CD14-positive monocyte (primary cell): Measurements from ENCODE around the gene VPS8. TPM values are rescaled to one million over a fixed set of nuclear protein-coding genes. Genes with fewer than 3 reads are reported as not detected.

ENCODE experiments used
- DNase-seq, 3 donors: peaks; one replicate each; pipeline ENCODE4 v3.0.0-alpha.2; 2011 to 2022
- H2AFZ ChIP-seq: 2 replicates; pipeline ENCODE4 v1.6.0; 2012; ENCODE audit warnings: mild to moderate bottlenecking, low read depth, low read length, inconsistent platforms; ENCODE audit not compliant: insufficient read depth, poor library complexity, severe bottlenecking
- H3K27ac ChIP-seq, 2 donors: 1 replicate in 1 of 2; 2 replicates in 1 of 2; pipeline ENCODE4 v1.5.1; 2012 to 2013; ENCODE audit warnings: low read length in 2 of 2, control low read depth in 1 of 2, inconsistent platforms in 1 of 2, low read depth in 1 of 2, mild to moderate bottlenecking in 1 of 2
- H3K27me3 ChIP-seq, 2 donors: one replicate each; pipeline versions ENCODE4 v1.6.0 to v1.6.1; 2011 to 2013; ENCODE audit warnings: low read length in 2 of 2; ENCODE audit not compliant: control insufficient read depth in 2 of 2, insufficient read depth in 2 of 2
- H3K36me3 ChIP-seq, 2 donors: replicated peaks in 1 of 2; 1 replicate in 1 of 2; 2 replicates in 1 of 2; pipeline versions ENCODE4 v1.5.1 to v1.6.1; 2012 to 2013; ENCODE audit warnings: low read length in 2 of 2, control low read depth in 1 of 2, inconsistent platforms in 1 of 2, mild to moderate bottlenecking in 1 of 2; ENCODE audit not compliant: insufficient read depth in 2 of 2, control insufficient read depth in 1 of 2
- H3K4me1 ChIP-seq, 2 donors: 1 replicate in 1 of 2; 2 replicates in 1 of 2; pipeline versions ENCODE4 v1.5.1 to v1.6.1; 2012 to 2013; ENCODE audit warnings: low read length in 2 of 2, control low read depth in 1 of 2, inconsistent platforms in 1 of 2, mild to moderate bottlenecking in 1 of 2, moderate library complexity in 1 of 2; ENCODE audit not compliant: insufficient read depth in 2 of 2, control insufficient read depth in 1 of 2
- H3K4me2 ChIP-seq: replicated peaks from 2 replicates; pipeline ENCODE3; 2012; ENCODE audit warnings: low read length, moderate library complexity, mild to moderate bottlenecking; ENCODE audit not compliant: poor library complexity, severe bottlenecking; ENCODE audit errors: extremely low read depth
- H3K4me3 ChIP-seq, 3 experiments: fragments of 200-600 bp in 1 of 3; sonication (generic) in 1 of 3; replicated peaks in 1 of 3; 1 replicate in 2 of 3; 2 replicates in 1 of 3; pipeline ENCODE4 v1.5.1; 2011 to 2013; ENCODE audit warnings: low read length in 3 of 3, mild to moderate bottlenecking in 3 of 3, control low read depth in 2 of 3, low read depth in 2 of 3, inconsistent platforms in 1 of 3, moderate library complexity in 1 of 3
- H3K79me2 ChIP-seq: 2 replicates; pipeline ENCODE4 v1.6.0; 2012; ENCODE audit warnings: mild to moderate bottlenecking, control low read depth, inconsistent platforms, low read length, moderate library complexity; ENCODE audit not compliant: insufficient read depth
- H3K9ac ChIP-seq: 2 replicates; pipeline ENCODE4 v1.6.0; 2017; ENCODE audit warnings: low read length, mild to moderate bottlenecking; ENCODE audit not compliant: insufficient read depth, poor library complexity, severe bottlenecking
- H3K9me3 ChIP-seq, 2 donors: replicated peaks in 1 of 2; 1 replicate in 1 of 2; 2 replicates in 1 of 2; pipeline versions ENCODE4 v1.5.1 to v1.6.1; 2012 to 2013; ENCODE audit warnings: low read length in 2 of 2, control low read depth in 1 of 2; ENCODE audit not compliant: control insufficient read depth in 1 of 2, insufficient read depth in 1 of 2
- H4K20me1 ChIP-seq: 2 replicates; pipeline ENCODE4 v1.6.0; 2012; ENCODE audit warnings: mild to moderate bottlenecking, low read length, control low read depth, moderate library complexity; ENCODE audit not compliant: insufficient read depth
- H3K27ac Mint-ChIP-seq, 7 donors: one replicate each; pipeline ENCODE4 v1.8.0; 2020; ENCODE audit warnings: mild to moderate bottlenecking in 7 of 7, mixed read lengths in 7 of 7, moderate library complexity in 6 of 7, inconsistent platforms in 2 of 7
- H3K27me3 Mint-ChIP-seq, 3 donors: one replicate each; pipeline ENCODE4 v1.8.0; 2021 to 2022; ENCODE audit warnings: low read depth in 3 of 3, mild to moderate bottlenecking in 3 of 3, mixed read lengths in 3 of 3, moderate library complexity in 3 of 3, inconsistent platforms in 1 of 3
- H3K36me3 Mint-ChIP-seq, 2 donors: one replicate each; pipeline ENCODE4 v1.8.0; 2020; ENCODE audit warnings: mixed read lengths in 2 of 2, inconsistent platforms in 1 of 2, mild to moderate bottlenecking in 1 of 2
- H3K4me1 Mint-ChIP-seq: one replicate; pipeline ENCODE4 v1.8.0; 2020; ENCODE audit warnings: mild to moderate bottlenecking, mixed read lengths
- H3K4me3 Mint-ChIP-seq, 2 donors: one replicate each; pipeline ENCODE4 v1.8.0; 2020; ENCODE audit warnings: mild to moderate bottlenecking in 2 of 2, mixed read lengths in 2 of 2, moderate library complexity in 1 of 2
- H3K9me3 Mint-ChIP-seq, 7 donors: one replicate each; pipeline ENCODE4 v1.8.0; 2020 to 2022; ENCODE audit warnings: mixed read lengths in 7 of 7, mild to moderate bottlenecking in 6 of 7, moderate library complexity in 6 of 7, inconsistent platforms in 2 of 7
- CTCF ChIP-seq: fragments of 200-600 bp; IDR thresholded peaks from one replicate; pipeline ENCODE4 v1.8.0; 2022; ENCODE audit warnings: antibody characterized with exemption, mild to moderate bottlenecking
- WGBS: methylation state at CpG from one replicate; pipeline ENCODE4 v1.1.5; 2013; ENCODE audit warnings: missing lambda C conversion rate; ENCODE audit not compliant: insufficient coverage; 5-methylcytosine and 5-hydroxymethylcytosine counted together
- intact Hi-C, 2 donors: fragments of 100-400 bp; cut with micrococcal nuclease; formaldehyde crosslinking; loops; one replicate each; pipeline versions ENCODE4 v1.15.0 to v1.15.1; 2023
- polyA plus RNA-seq, 3 donors: library from polyadenylated mRNA; depleted of rRNA in 1 of 3; unstranded in 2 of 3; stranded (reverse) in 1 of 3; fragments of 300-500 nt in 2 of 3; fragments of >200 nt in 1 of 3; fragmentation: Illumina TruSeq in 2 of 3; gene quantifications; 1 replicate in 2 of 3; 2 replicates in 1 of 3; pipeline ENCODE4 v1.2.3, GENCODE V29; 2012 to 2021

The VPS8 gene
- polyA plus RNA-seq, 3 donors = 22.0 to 42.3 (median 29.2) TPM

GRCh38 chr3:184848934-184849333 lies 37.0 kb downstream of the VPS8 start:
- intact Hi-C loops = no loop called here
- Histone ChIP-seq H3K36me3 (peaks cover 41 to 76% of the 10 kb centered on the region in 2 donors), H3K4me3 (no peak overlapping the region), H3K4me2 (no peak overlapping the region), H3K4me1 (no peaks in the 10 kb centered on the region), H4K20me1 (no peaks in the 10 kb centered on the region), H3K9me3 (no peaks in the 10 kb centered on the region), H3K27me3 (no peaks in the 10 kb centered on the region), H3K79me2 (no peaks in the 10 kb centered on the region), H2AFZ (no peak overlapping the region), H3K27ac (no peak overlapping the region), H3K9ac (no peak overlapping the region)
- 83% methylated on average over 1 of the region's 4 CpGs for WGBS
- peaks cover 52 to 56% of the 10 kb centered on the region in 2 donors for H3K36me3 Mint-ChIP-seq
- H3K9me3 Mint-ChIP-seq = no peaks in the 10 kb centered on the region
- H3K27ac Mint-ChIP-seq = no peak overlapping the region
- no peaks in the 10 kb centered on the region for H3K4me1 Mint-ChIP-seq
- no peak for DNase-seq
- no peak for TF ChIP-seq CTCF
- no peaks in the 10 kb centered on the region for H3K27me3 Mint-ChIP-seq
- H3K4me3 Mint-ChIP-seq = no peak overlapping the region

GRCh38 chr3:184850201-184850600 lies 38.2 kb downstream of the VPS8 start:
- Histone ChIP-seq H3K36me3 (peaks cover 53 to 79% of the 10 kb centered on the region in 2 donors), H3K27me3 (no peaks in the 10 kb centered on the region), H3K9ac (no peak overlapping the region), H4K20me1 (no peaks in the 10 kb centered on the region), H3K27ac (no peak overlapping the region), H3K79me2 (no peaks in the 10 kb centered on the region), H2AFZ (no peak overlapping the region), H3K4me2 (no peak overlapping the region), H3K9me3 (no peaks in the 10 kb centered on the region), H3K4me1 (no peaks in the 10 kb centered on the region), H3K4me3 (no peak overlapping the region)
- no peak overlapping the region for H3K27ac Mint-ChIP-seq
- no peak for DNase-seq
- intact Hi-C loops = no loop called here
- H3K27me3 Mint-ChIP-seq = no peaks in the 10 kb centered on the region
- no peaks in the 10 kb centered on the region for H3K4me1 Mint-ChIP-seq
- TF ChIP-seq CTCF = no peak
- H3K9me3 Mint-ChIP-seq = no peaks in the 10 kb centered on the region
- WGBS = no CpG with 5 or more reads among the region's 2 CpGs
- peaks cover 64 to 67% of the 10 kb centered on the region in 2 donors for H3K36me3 Mint-ChIP-seq
- H3K4me3 Mint-ChIP-seq = no peak overlapping the region
